22Rv1 (cell line): Measurements from ENCODE around the gene SYMPK.

ENCODE experiments used
- H3K27ac ChIP-seq: fragments of 450-650 bp; 2 replicates; pipeline ENCODE4 v1.5.1; 2017
- ZFX ChIP-seq: fragments of 450-650 bp; IDR thresholded peaks from 2 replicates; pipeline ENCODE4 v1.6.1; 2017; ENCODE audit warnings: antibody characterized with exemption, borderline replicate concordance
- TF ChIP-seq, protein P1 (sequence below): fragments of 450-650 bp; IDR thresholded peaks from 2 replicates; pipeline ENCODE4 v1.5.1; 2017; ENCODE audit warnings: mild to moderate bottlenecking

The SYMPK gene

DNA sequence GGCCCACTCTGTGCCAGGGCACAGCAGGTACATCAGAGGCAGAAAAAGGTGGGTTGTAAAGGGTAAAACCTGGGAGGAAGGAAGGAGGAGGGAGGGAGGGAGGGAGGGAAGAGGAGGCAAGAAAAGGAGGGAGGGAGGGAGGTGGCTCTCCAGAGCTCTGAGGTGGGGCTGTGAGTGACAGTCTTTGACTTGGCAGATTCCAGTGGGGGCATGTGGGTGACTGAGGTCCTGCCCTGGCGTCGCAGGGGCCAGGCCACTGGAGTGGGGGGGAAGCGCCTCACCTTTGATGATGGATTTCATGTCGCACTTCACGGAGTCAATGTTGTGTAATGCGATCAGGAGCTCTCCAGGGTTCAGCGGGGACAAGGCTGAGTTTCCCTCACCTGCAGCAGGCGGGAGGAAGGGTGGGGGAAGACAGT lies 41.8 kb downstream of the SYMPK start:
- TF ChIP-seq, protein P1, sequence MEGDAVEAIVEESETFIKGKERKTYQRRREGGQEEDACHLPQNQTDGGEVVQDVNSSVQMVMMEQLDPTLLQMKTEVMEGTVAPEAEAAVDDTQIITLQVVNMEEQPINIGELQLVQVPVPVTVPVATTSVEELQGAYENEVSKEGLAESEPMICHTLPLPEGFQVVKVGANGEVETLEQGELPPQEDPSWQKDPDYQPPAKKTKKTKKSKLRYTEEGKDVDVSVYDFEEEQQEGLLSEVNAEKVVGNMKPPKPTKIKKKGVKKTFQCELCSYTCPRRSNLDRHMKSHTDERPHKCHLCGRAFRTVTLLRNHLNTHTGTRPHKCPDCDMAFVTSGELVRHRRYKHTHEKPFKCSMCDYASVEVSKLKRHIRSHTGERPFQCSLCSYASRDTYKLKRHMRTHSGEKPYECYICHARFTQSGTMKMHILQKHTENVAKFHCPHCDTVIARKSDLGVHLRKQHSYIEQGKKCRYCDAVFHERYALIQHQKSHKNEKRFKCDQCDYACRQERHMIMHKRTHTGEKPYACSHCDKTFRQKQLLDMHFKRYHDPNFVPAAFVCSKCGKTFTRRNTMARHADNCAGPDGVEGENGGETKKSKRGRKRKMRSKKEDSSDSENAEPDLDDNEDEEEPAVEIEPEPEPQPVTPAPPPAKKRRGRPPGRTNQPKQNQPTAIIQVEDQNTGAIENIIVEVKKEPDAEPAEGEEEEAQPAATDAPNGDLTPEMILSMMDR, result no peak
- no peak for TF ChIP-seq ZFX

DNA sequence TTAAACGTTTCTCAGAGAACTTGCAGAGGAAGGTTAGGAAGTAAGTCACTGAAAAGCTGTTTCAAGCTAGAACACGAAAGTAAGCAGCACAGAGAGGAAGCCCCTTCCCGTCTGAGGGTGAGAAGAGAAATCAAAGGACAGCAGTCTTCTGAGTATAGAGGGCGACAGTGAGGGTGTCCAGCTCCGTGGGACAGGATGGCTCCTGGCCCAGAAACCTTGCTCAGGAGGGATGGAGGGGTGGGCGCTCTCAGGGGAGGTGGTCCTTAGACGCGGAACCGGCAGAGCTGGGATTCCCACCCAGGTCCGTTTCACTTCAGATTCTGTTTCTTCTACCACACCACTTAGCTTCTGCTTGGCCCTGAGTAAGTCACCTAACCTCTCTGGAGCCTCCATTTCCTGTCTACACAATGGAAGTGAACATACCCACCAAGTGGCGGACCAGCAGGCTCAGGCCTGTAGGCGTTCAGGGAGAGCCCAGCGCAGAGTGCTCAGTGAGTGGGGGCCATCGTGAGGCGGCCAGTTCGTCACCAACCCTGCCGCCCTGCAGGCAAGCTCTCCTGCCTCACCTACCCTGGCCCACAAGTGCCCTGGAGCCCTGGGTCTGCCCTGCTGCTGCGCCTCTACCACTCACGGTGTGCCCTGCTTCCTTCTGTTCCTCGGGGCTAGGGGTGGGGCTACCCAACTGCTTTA lies 42.4 kb downstream of the SYMPK start:
- TF ChIP-seq ZFX, result no peak
- TF ChIP-seq, protein P1, result no peak
- H3K27ac ChIP-seq, result peak overlapping the region; percentile 40; the same call in 1 of the 2 replicates

More for the DNA sequence above, 41.8 kb downstream of the SYMPK start:
- no peak overlapping the region for H3K27ac ChIP-seq

DNA sequence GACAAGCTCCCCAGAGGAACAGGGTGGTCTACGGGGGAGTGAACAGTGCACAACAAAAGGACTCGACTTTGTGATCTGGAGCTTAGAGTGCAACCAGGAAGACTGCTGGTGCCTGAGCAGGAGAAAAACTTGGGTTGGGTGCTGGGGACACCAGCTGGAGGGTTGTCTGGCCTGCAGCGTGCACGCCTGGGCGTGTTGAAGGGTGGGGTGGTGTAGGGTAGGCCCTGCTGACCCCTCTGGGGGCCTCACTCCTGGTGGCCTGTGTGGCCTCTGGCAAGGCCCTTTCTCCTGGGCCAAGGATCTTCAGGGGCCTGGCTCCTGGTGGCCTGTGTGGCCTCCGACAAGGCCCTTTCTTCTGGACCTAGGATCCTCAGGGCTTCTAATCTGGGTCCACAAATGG lies 43.2 kb downstream of the SYMPK start:
- TF ChIP-seq, protein P1, result no peak
- no peak for TF ChIP-seq ZFX
- peak overlapping the region; percentile 40 for H3K27ac ChIP-seq

DNA sequence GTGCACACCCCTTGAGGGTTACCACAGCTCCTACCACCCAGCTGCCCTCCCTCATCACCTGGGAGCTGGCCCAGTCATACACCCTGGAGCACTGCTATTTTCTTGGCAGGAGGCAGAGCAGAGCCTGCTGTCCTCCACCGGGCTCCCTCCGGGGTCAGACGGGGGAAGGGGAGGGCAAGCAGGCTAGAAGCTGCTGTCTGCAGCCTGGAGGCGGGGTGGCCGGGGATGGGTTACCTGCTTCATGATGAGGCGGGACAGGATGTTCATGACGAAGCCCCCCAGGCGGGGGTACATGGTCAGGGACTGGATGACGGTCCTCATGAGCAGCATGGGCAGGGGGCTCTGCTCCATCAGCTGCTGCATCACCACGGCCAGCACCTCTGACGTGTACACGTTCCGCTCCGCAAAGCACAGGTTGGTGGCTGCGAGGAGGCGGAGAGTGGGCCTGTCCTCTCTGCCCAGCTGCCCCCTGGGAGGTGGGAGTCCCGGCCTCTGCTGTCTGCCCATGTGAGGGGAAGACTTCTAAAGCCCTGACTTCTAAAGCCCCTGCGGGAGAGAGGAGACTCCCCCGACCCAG lies 45.1 kb downstream of the SYMPK start:
- peak overlapping the region; percentile 58 for H3K27ac ChIP-seq
- no peak for TF ChIP-seq ZFX
- TF ChIP-seq, protein P1, result no peak

DNA sequence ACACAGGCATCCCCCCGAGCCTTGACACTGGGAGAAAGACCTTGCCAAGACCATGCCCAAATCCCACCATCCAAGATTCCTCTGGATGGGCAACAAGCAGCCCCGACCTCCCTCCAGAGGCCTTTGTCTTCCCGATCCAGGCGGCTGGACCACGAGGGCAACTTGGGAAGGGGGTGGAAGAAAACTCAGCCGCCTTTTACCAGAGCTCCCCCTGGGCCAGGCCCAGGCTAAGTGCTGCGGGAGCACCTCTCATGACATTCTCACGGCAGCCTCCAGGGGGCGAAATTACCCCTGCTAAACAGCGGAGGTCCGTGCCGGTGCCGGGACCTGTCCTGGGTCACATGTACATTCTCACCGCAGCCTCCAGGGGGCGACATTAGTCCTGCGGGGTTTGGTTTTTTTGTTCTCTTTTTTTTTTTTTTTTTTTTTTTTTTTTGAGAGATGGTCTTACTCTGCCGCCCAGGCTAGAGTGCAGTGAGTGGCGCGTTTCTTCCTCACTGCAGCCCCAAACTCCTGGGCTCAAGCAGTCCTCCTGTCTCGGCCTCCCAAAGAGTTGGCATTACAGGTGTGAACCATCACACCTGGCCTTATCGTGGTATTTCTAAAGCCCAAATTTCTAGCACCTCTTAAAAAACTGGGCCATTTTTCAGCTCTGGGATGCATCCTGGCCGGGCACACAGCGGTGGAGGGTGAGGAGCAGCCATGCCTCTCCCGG lies 45.8 kb downstream of the SYMPK start:
- TF ChIP-seq, protein P1, result peak; percentile 99
- TF ChIP-seq ZFX, result no peak
- H3K27ac ChIP-seq, result peak overlapping the region; percentile 58

DNA sequence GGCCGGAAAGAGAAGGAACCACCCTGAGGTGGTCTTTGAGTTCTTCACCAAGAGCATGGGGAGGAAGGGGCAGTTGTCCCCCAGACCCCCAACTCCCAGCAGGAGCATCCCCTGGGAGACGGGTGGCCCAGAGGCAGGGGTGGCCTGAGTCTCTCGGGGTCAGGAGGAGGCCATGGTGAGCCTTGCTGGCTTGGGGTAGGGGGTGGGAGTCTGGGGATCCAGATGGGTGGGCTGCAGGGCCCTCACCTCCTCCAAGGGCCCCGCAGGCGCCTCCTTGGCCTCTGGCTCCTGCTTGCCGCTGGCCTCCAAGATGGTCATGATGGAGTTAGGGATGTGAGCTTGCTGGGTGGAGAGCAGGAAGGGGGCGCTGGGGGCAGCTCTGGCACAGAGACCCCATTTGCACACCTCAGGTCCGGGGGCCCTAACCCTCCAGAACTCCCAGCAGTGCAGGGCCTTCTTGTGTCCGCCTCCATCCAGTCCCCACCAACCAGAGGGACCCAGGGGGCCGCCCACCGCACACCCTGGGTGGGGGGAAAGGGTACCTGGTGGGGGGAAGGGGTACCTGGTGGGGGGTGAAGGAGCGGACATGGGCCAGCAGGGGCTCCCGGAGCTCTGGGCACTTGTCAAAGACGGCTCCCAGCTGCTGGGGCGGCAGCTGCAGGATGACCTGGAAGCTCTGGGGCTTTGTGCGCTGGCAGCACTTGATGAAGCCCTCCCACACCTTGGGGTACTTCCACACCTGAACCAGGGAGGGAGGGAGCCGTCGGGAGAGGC lies 46.5 kb downstream of the SYMPK start:
- H3K27ac ChIP-seq, result peak overlapping the region; percentile 58
- TF ChIP-seq ZFX, result no peak
- TF ChIP-seq, protein P1, result no peak
